Measurements from ENCODE around the gene CAPN2.

- TF ChIP-seq POLR2A (IDR thresholded peaks at IDR 0.05; ENCODE audit: low read length) (no peak), GATA1 (IDR thresholded peaks at IDR 0.05; ENCODE audit: low read depth, low read length) (no peak)
Measured at GRCh38 chr1:223737342-223737741, 25.0 kb downstream of the CAPN2 start.
